Small intestine (tissue), 7 donors: ENCODE data around the gene NKAPD1. TPM values are rescaled to one million over a fixed set of nuclear protein-coding genes. Genes with fewer than 3 reads are reported as not detected.
A peak's percentile ranks its signal among the peaks of the same experiment; 100 is the strongest.

ENCODE experiments used
- DNase-seq, 2 donors: peaks; one replicate each; pipeline versions ENCODE4 v3.0.0 to v3.0.0-alpha.2; 2013
- FAIRE-seq: peaks from 2 replicates; lab custom pipeline; 2012; peaks lifted over from hg19 to GRCh38; lab: Jason Lieb, UNC
- H3K27ac ChIP-seq, 3 donors: one replicate each; pipeline ENCODE4 v1.5.1; 2013; ENCODE audit warnings: low read length in 2 of 3, mild to moderate bottlenecking in 2 of 3, control low read depth in 1 of 3, inconsistent platforms in 1 of 3, low read depth in 1 of 3, moderate library complexity in 1 of 3
- H3K27me3 ChIP-seq, 3 donors: one replicate each; pipeline ENCODE4 v1.6.1; 2013; ENCODE audit warnings: low read length in 3 of 3, inconsistent platforms in 1 of 3; ENCODE audit not compliant: control insufficient read depth in 3 of 3, insufficient read depth in 3 of 3
- H3K36me3 ChIP-seq, 3 donors: one replicate each; pipeline ENCODE4 v1.6.1; 2013; ENCODE audit warnings: low read length in 3 of 3, inconsistent platforms in 1 of 3, low read depth in 1 of 3, mild to moderate bottlenecking in 1 of 3, moderate library complexity in 1 of 3; ENCODE audit not compliant: control insufficient read depth in 3 of 3, insufficient read depth in 2 of 3
- H3K4me1 ChIP-seq, 3 donors: one replicate each; pipeline ENCODE4 v1.6.1; 2013; ENCODE audit warnings: low read length in 2 of 3, inconsistent platforms in 1 of 3, low read depth in 1 of 3, mild to moderate bottlenecking in 1 of 3, moderate library complexity in 1 of 3; ENCODE audit not compliant: control insufficient read depth in 3 of 3, insufficient read depth in 2 of 3
- H3K4me3 ChIP-seq, 3 donors: one replicate each; pipeline ENCODE4 v1.5.1; 2013; ENCODE audit warnings: low read length in 3 of 3, control low read depth in 1 of 3, inconsistent platforms in 1 of 3, low read depth in 1 of 3, mild to moderate bottlenecking in 1 of 3, moderate library complexity in 1 of 3
- H3K9me3 ChIP-seq, 2 donors: one replicate each; pipeline ENCODE4 v1.6.1; 2013; ENCODE audit warnings: low read depth in 1 of 2, low read length in 1 of 2; ENCODE audit not compliant: control insufficient read depth in 2 of 2, insufficient read depth in 1 of 2
- WGBS, 3 donors: extraction: QIAGEN DNeasy Blood & Tissue Kit; methylation state at CpG; one replicate each; pipeline ENCODE4 v1.1.7; 2013; 5-methylcytosine and 5-hydroxymethylcytosine counted together
- polyA plus RNA-seq, 4 donors: library from polyadenylated mRNA; stranded (reverse) in 3 of 4; unstranded in 1 of 4; fragments of 200-250 nt in 3 of 4; fragments of 120-200 nt in 1 of 4; gene quantifications; one replicate each; pipeline versions ENCODE4 v1.2.1 to v1.2.3, GENCODE V29; 2013
- donor health status: healthy with polysubstance abuse.
- donor health status: control.
- donor health status: control.
- donor health status: Bipolar disorder and iron deficiency.
- donor health status: healthy.

The NKAPD1 gene
- polyA plus RNA-seq, 4 donors, result 8.3 to 26.4 (median 12.7) TPM

DNA sequence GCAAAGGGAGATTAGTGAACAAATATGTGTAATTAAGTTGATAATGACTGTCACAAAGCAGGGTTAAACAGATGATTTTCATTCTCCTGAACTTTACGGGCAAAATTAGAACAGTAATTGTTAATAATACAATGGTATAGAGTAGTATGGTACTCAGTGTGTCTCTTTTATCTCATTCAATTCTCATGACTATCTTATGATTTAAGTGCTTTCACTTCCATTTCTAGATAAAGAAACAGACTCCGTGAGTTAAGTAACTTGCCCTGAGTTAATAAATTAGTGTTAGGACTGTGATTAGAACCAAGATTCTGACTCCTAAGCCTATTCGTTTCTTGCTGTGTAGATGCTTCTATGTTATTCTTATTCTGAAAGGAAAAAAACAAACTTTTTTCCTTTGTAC, 22.3 kb upstream of the NKAPD1 start:
- FAIRE-seq (no peak), DNase-seq (no peak)
- 79 to 95% (median 82%) methylated on average over 3 of the region's 3 CpGs for WGBS, 3 donors
- peaks cover 8 to 22% (median 10%) of the 10 kb centered on the region in 3 donors for H3K36me3 ChIP-seq
- H3K4me1 ChIP-seq, result no peaks in the 10 kb centered on the region
- H3K4me3 ChIP-seq, result no peak overlapping the region
- H3K27ac ChIP-seq, result no peak overlapping the region
- H3K27me3 ChIP-seq, result no peaks in the 10 kb centered on the region
- H3K9me3 ChIP-seq, result no peaks in the 10 kb centered on the region

DNA sequence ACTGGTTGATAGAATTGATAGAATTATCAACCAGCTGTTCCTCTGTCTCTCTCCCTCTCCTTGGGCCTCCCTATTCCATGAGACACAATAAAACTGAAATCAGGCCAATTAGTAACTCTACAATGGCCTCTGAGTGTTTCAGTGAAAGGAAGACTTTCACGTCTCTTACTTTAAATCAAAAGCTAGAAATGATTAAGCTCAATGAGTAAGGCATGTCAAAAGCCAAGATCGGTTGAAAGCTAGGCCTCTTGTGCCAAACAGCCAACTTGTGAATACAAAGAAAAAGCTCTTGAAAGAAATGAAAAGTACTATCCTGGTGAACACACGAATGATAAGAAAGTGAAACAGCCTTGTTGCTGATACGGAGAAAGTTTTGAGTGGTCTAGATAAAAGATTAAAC, 16.9 kb upstream of the NKAPD1 start:
- Histone ChIP-seq H3K27me3 (no peaks in the 10 kb centered on the region), H3K36me3 (peaks cover 6 to 22% (median 11%) of the 10 kb centered on the region in 3 donors), H3K4me3 (no peak overlapping the region), H3K27ac (no peak overlapping the region), H3K4me1 (no peaks in the 10 kb centered on the region), H3K9me3 (no peaks in the 10 kb centered on the region)
- no peak for FAIRE-seq
- no peak for DNase-seq
- 66 to 80% (median 72%) methylated on average over 4 of the region's 4 CpGs for WGBS, 3 donors

DNA sequence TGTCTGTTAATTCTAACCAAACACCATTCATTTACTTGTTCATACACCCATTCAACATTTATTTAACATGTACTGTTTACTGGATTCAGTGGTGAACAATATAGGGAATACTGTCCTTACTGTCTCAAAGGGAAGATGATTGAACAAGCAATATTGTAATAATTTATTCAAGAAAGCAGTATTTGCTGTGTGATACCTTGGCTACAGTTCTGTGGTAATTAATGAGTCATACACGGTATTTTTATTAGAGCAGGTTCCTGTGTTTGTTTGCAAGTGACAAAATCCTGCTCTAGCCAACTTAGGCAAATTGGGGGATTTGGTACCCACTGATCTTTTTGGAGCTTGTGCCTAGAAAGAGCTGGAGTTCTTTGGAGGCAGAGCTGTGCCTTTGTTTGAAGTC, 16.0 kb upstream of the NKAPD1 start:
- no peak for DNase-seq
- no peaks in the 10 kb centered on the region for H3K9me3 ChIP-seq
- no peaks in the 10 kb centered on the region for H3K27me3 ChIP-seq
- 6 to 43% (median 24%) methylated on average over 1 of the region's 1 CpG for WGBS, 3 donors
- H3K36me3 ChIP-seq, result peaks cover 0 to 18% (median 10%) of the 10 kb centered on the region in 3 donors
- no peak for FAIRE-seq
- no peak overlapping the region for H3K27ac ChIP-seq
- no peak overlapping the region for H3K4me3 ChIP-seq
- H3K4me1 ChIP-seq, result no peaks in the 10 kb centered on the region

DNA sequence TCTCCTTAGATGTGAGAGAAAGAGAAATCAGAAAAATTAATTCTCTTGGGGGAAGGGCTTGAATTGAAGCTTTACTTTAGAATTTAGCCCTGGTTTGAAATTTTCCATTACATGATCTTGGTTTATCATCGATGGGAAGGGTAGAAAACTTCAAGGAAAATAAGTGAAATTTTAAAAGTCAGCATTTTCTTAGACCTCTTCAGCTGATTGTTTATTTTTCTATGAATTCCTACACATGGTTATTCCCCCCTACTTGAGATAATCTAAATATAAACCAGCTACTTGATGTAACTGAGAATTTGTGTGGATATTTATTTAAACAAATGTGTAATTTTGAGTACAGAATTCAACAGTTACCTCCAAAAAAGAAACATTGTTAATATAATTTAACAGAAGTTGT, 11.2 kb upstream of the NKAPD1 start:
- H3K36me3 ChIP-seq, result peaks cover 0 to 11% (median 8%) of the 10 kb centered on the region in 3 donors

DNA sequence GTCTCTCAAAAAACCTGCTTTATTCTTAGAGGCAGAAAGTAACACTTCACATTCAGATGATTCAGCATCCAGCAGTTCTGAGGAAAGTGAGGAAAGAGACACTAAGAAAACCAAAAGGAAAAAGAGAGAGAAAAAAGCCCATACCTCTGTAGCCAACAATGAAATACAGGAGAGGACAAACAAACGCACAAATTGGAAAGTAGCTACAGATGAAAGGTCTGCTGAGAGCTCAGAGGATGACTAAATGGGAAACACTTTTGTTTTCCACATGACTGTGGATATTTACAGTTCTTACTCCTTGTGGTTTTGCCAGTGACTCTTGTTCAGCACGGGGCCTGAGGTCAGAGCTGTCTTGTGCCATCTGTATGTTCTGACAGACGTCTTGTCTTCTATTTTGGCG, 8.6 kb downstream of the NKAPD1 start:
- no peak for FAIRE-seq
- Histone ChIP-seq H3K27me3 (no peaks in the 10 kb centered on the region), H3K9me3 (no peaks in the 10 kb centered on the region), H3K36me3 (peaks cover 14 to 18% (median 17%) of the 10 kb centered on the region in 3 donors), H3K4me3 (no peak overlapping the region), H3K4me1 (peaks cover 0 to 8% (median 6%) of the 10 kb centered on the region in 3 donors), H3K27ac (no peak overlapping the region)
- 70 to 77% (median 72%) methylated on average over 4 of the region's 4 CpGs for WGBS, 3 donors
- DNase-seq, result no peak

More for the DNA sequence above, 11.2 kb upstream of the NKAPD1 start:
- H3K27ac ChIP-seq, result no peak overlapping the region
- WGBS, 3 donors, result 62 to 86% (median 81%) methylated on average over 1 of the region's 1 CpG
- no peaks in the 10 kb centered on the region for H3K9me3 ChIP-seq
- H3K27me3 ChIP-seq, result no peaks in the 10 kb centered on the region
- no peak for DNase-seq
- H3K4me3 ChIP-seq, result no peak overlapping the region
- FAIRE-seq, result no peak
- H3K4me1 ChIP-seq, result no peaks in the 10 kb centered on the region

DNA sequence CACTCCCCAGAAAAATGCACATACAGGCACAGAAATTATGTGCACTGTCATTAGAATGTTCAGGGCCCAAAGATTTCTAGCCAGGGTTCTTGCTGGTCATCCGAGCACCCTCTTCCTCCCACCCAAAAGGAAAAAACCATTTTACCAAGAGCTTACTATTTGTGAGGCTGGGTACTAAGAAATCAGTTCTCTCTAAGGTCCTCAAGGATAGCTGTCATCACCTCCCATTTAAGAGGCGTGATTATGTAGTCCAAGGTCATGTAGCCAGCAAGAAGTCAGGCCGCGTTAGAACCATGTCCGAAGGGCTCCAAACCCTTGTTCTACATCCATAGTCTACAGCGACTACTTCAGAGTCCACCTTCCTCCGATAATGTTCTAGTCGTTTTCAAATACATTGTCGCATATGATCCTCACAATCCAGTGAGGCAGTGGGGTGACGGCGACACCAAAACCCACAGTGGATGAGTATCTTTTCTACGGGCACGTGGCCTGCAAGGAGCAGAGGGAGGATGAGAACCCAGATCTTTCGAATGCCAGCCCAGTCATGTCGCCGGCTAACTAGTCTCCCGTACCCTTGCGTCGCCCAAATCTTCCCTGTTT, 11.8 kb downstream of the NKAPD1 start:
- Histone ChIP-seq H3K4me3 (peak overlapping the region; percentile 71 to 96 (median 93)), H3K27ac (peak overlapping the region; percentile 61 to 85 (median 65)), H3K27me3 (no peaks in the 10 kb centered on the region), H3K4me1 (peaks cover 0 to 11% (median 8%) of the 10 kb centered on the region in 3 donors), H3K36me3 (peaks cover 10 to 17% (median 12%) of the 10 kb centered on the region in 3 donors), H3K9me3 (no peaks in the 10 kb centered on the region)
- FAIRE-seq (no peak), DNase-seq (peak in 1 of 2 donors; percentile 51)
- 2 to 4% (median 4%) methylated on average over 19 of the region's 19 CpGs for WGBS, 3 donors

DNA sequence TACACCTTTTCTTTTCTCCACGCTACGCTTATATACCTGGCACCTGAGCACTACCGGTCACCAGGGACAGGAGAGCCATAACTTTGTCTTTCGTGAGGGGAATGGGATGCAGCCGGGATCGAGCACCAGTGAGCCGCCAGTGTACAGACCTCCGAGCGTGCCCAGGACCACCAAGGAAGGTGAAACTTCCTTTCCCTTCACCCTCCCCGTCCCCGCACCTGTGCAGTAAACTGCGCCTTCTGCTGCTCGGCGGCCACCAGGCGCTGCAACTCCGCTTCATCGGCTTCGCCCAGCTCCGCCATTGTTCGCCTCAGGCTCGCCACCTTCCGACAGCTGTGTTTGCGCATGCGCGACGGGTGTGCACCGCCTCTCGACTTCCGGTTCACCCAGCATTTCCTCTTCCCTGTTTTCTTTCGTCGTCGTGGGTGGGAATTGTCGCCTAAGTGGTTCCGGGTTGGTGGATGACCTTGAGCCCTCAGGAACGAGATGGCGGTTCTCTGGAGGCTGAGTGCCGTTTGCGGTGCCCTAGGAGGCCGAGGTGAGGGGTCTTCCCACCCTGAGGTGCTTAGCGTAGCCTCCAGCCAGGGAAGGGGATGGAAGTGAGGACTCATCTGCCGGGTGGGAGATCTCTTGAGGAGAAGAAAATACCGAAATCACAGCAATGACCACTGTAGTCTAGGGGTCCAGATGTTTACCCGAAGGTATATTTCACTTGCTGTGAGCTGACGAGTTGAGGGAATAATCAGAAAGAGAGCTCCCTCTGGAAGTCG, 12.5 kb downstream of the NKAPD1 start, which contains the start of the genes SDHD and TIMM8B:
SDHD (plus strand) TSS at position 452 of the 770 bp plus-strand sequence; CDS start at position 487, 35 bp downstream.
TIMM8B (minus strand) TSS at position 335 of the 770 bp plus-strand sequence; CDS start at position 302, 33 bp downstream.
- Histone ChIP-seq H3K36me3 (peaks cover 17% of the 10 kb centered on the region in 3 donors), H3K27me3 (no peaks in the 10 kb centered on the region), H3K4me1 (peaks cover 0 to 11% (median 8%) of the 10 kb centered on the region in 3 donors), H3K4me3 (peak within 1 kb of the TSS; percentile 71 to 96 (median 93)), H3K9me3 (no peaks in the 10 kb centered on the region), H3K27ac (peak within 1 kb of the TSS; percentile 61 to 89 (median 65))
- DNase-seq (peak; percentile 98 to 99), FAIRE-seq (no peak)
- 0 to 1% (median 0%) methylated on average over 43 to 45 of the region's 45 CpGs for WGBS, 3 donors

DNA sequence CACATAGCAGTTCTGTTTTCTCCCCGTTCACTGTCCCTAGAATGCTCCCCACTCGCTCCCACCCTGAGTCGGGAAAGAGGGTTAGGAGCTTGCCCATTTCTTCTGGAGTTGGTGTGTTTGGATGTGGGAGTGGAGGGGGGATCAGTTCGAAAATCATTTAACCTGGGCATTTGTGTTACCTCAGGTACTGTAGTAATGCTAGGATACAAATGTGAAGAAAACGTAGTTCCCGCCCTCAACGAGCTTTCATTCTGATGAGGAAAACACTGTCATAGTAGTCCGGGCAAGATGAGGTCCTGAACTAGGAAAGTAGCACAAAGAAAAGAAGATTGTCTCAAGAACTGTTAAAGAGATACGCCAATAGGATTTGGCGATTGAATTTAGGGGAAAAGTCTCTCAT, 13.1 kb downstream of the NKAPD1 start:
- H3K27ac ChIP-seq, result peak overlapping the region; percentile 31 to 89 (median 60)
- H3K36me3 ChIP-seq, result peaks cover 18 to 21% (median 19%) of the 10 kb centered on the region in 3 donors
- peak overlapping the region; percentile 71 to 96 (median 93) for H3K4me3 ChIP-seq
- peaks cover 0 to 11% (median 8%) of the 10 kb centered on the region in 3 donors for H3K4me1 ChIP-seq
- FAIRE-seq, result no peak
- no peaks in the 10 kb centered on the region for H3K27me3 ChIP-seq
- DNase-seq, result no peak
- WGBS, 3 donors, result 16 to 20% (median 18%) methylated on average over 10 of the region's 10 CpGs
- H3K9me3 ChIP-seq, result no peaks in the 10 kb centered on the region
